GM19328 (cell line): ENCODE measurements around the gene SARNP.
"Not testable (repeated sequence)": the region's sequence is repeated elsewhere in the genome, so short reads cannot be mapped to it uniquely, and the experiment has no call there.

Experiments
- ATAC-seq: cut with Tn5 transposase; IDR thresholded peaks from one replicate; pipeline ENCODE4 v1.9.1; 2021; ENCODE audit warnings: mild to moderate bottlenecking, moderate library complexity; ENCODE audit not compliant: unreplicated experiment

SARNP gene

DNA sequence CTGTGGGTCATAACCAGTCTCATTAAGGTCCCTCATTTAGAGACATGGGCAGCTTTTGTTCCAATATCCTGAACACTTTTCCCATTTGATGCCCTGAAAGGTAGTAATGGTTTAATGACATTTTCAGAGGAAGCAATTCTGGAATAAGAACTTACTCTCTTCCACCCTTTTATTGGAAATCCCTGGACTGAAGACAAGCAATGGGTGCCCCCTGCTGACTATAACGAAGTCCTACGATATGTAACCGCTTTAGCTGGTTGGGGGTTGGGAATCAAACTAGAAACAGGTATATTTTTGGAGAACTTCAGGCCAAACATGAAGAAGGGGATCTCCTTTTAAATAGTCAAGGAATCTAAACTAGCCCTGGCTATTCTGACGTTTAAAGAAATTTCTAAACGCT, 20.5 kb downstream of the SARNP start:
- ATAC-seq = no peak

DNA sequence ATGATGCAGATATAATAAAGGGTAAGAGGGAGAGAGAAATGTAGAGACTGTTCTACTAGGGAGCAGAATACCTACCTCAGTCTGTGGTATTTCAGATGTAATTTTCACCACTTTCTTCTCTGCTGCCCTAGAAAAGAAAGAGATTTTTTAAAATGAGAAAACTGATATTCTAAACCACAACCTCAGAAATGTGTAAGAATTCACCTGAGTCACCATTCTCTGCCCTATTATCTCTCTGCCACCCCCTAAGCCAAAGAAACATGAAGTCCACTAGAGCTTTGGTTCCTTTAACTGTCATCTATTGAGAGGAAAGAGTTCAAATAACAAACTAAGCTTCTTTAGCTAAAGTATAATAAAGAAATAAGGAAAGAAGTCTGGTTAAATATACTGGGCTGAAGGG, 21.6 kb downstream of the SARNP start:
- ATAC-seq = no peak

DNA sequence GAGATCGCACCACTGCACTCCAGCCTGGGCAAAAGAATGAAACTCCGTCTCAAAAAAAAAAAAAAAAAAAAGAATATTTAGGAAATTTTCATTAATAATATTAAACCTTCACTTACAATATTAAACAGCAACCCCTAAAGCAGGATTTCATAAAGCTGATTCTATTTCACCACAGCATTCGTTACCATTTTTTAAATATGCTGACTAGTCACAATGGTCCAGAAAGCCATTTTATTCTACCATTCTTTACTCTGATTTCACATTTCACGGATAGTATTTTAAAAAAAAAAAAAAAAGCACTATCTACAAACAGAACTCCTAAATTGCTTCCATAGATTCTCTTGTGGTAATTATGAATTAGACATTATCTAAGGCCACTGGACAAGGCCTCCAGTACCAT, 27.6 kb downstream of the SARNP start:
- no peak for ATAC-seq

DNA sequence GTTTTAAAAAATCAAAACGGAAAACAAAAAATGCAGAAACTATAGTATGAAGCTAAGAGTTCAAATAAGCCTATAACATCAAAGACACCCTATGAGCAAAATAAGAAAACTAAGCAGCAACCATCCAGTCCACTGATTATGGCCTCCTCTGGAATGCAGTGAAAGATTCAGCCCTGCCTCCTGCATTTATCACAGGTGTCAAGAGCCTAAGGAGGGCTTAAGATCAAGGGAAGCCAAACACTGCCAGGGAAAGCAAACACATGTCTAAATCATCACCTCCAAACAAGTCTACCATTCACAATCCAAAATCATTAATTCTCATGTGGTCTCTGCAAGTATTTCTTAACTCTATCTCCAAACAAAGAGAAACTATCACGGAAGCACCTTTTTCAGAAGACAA, 28.4 kb downstream of the SARNP start:
- ATAC-seq = no peak

DNA sequence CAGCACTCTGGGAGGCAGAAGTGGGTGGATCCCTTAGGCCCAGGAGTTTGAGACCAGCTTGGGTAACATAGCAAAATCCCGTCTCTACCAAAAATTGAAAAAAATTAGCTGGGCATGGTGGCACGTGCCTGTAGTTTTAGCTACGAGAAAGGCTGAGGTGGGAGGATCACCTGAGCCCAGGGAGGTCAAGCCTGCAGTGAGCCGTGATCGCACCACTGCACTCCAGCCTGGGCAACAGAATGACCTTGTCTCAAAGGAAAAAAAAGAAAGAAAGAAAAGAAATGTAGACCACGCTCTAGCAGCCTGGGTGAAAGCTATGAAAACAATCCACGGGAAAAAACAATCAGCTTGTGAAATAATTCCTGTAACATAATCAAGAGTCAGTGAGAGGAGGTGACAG, 29.0 kb downstream of the SARNP start:
- ATAC-seq = no peak

DNA sequence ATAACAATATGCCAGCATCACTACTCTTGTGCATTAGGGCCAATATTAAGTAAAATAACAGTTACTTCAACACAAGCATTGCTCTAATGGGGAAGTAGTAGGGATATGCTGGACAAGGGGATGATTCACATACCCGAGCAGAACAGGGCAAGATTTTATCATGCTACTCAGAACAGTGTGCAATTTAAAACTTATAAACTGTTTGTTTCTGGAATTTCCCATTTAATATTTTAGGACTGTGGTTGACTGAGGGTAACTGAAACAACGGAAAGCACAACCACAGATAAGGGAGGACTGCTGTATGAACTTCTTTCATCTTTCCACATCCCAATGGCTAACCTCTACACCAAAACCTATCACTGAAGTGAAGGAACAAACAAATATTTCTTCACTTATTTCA, 36.8 kb downstream of the SARNP start:
- ATAC-seq = no peak

DNA sequence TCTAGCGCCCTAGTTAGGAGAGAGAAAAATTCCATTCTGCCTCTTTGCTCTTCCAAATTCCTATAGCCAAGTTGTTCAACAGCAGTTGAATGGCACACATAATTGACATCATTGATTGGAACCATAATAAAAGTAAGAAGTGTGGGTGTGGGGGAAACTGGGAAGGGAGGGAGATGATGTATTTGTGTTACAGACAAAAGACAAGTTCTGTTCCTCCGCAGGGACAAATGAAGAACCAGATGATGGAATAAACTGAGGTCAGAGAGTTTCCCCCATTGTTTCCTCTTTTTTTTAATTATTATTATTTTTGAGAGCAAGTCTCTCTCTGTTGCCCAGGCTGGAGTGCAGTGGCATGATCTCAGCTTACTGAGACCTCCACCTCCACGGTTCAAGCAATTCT, 39.7 kb downstream of the SARNP start:
- no peak for ATAC-seq

DNA sequence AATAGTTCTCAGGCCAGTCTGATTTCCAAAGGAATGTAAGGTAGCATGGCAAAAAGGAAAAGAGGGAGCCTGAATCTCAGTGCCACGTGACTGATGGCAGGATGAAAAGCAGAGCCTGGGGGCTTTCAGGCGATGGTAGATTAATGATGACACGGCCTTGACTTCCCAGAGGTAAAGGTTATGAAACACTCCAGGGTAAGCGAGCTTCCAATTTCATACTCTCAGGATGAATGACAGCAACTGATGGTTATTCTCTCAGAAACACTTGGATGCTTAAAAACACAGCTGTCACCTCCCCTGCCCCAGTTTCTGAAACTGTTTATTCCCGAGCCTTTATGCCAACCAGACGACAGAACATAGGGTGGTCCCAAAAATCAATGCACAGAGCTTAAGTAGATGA, 45.8 kb downstream of the SARNP start:
- no peak for ATAC-seq

DNA sequence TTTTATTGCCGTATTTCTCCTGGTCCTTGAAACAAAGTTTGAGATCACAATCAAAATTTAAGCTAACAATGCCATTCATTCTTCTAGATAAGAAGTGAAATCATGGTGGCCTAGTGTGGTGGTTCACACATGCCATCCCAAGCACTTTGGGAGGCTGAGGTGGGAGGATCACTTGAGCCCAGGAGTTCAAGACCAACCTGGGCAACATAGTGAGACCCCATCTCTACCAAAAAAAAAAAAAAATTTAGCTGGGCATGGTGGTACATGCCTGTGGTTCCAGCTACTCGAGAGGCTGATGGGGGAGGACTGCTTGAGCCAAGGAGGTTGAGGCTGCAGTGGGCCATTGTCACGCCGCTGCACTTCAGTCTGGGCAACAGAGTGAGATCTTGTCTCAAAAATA, 50.4 kb downstream of the SARNP start:
- ATAC-seq = no peak

DNA sequence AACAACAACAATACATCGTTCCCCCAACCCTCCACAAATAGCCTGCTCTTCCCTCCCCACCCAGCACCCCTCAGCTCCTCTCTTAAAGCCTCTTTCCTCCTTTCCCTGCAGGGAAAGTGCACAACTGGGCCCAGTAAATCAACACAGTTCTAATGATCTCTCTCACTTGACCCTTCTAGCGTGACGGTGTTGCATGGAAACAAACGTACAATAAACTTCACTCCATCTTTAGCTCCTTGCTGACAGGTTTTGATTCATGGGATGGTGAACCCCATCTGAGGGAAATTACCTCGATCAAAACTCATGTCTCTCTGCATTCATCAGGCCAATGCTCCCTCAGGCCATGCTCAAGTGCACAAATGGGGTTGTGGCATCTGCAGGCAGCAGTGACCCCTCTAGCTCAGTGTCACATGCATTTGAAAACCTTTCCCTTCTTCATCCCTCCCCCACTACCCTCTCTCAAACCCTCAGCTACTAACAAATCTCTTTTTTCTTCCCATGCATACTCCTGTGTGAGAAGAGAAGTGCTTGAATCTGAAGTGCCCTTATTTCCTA, 51.7 kb downstream of the SARNP start:
- ATAC-seq = no peak

DNA sequence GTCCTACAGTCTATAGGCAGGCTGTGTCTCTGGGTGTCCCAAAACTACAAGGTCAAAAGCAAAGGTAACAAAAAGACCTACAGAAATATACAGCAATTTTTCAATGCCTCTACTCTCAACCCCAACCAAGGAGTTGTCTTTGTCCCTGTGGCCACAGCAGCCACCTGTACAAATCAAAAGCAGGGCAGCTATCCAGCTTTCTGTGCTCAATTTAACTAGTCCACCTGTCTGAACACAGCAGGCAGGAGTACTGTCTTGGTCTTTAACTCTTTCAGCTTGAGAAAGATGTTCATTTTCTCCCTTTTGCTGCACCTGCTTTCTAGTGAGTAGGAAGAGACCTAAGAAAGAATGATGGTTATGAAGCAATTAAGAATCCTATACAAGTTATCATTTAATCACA, 54.9 kb downstream of the SARNP start:
- no peak for ATAC-seq

DNA sequence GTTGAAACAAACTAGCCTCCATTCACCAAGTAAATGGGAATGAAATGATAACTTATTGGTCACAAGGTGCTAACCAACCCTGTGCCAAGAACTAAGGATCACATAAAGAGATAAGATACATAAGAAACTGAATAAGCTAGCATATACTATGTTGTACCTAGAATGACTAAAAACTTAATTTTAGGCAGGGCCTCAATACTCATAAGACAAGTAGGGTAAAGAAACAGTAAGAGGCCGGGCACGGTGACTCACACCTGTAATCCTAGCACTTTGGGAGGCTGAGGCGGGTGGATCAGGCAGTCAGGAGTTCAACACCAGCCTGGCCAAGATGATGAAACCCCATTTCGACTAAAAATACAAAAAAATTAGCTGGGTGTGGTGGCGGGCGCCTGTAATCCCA, 56.9 kb downstream of the SARNP start:
- no peak for ATAC-seq

DNA sequence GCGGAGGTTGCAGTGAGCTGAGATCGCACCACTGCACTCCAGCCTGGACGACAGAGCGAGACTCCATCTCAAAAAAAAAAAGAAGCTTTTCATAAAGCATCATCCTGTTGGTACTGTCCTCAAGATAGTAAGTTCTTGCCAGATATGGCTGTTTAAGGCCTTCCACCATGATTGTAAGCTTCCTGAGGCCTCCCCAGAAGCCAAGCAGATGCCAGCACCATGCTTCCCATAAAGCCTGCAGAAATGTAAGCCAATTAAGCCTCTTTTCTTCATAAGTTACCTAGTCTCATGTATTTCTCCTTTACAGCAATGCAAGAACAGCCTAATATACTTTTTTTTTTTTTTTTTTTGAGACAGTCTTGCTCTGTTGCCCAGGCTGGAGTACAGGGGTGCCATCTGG, 58.9 kb downstream of the SARNP start:
- not testable (repeated sequence) for ATAC-seq

DNA sequence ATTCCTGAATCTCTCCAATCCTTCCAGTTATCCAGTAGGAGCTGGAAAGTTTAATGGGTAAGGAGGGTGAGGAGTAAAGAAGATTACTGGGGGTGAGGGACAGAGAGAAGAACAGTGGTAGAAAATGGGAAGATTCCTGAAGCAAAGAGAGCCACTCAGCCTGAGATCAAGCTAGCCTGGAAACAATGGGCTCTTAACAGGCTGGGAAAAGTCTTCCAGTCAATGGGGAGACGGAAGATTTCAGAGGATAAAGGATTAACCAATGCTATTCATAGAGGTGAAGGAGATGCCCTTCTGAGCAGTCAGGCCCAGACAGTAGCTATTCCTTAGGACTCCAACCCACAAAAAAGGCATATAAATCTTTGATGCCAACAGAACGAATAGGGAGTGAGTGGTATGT, 59.8 kb downstream of the SARNP start:
- no peak for ATAC-seq

DNA sequence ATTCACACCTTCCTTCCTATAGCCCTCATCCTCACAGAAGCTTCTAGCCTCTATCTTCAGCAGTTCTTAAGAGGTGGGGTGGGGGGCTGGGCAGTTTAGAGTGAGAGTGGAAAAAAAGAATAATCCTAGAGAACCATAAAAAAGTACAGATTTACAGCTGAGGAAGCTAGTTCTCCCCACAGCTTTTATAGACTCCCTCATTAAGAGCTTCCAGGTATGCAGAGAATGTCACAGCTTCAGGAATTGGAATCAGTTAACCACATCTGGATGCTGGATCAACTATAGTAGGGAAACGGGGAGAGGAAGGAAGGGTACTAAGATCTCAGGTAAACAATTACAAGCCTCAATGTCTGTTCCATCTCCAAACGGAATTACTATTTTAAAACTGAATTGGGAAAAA, 62.3 kb downstream of the SARNP start:
- no peak for ATAC-seq

DNA sequence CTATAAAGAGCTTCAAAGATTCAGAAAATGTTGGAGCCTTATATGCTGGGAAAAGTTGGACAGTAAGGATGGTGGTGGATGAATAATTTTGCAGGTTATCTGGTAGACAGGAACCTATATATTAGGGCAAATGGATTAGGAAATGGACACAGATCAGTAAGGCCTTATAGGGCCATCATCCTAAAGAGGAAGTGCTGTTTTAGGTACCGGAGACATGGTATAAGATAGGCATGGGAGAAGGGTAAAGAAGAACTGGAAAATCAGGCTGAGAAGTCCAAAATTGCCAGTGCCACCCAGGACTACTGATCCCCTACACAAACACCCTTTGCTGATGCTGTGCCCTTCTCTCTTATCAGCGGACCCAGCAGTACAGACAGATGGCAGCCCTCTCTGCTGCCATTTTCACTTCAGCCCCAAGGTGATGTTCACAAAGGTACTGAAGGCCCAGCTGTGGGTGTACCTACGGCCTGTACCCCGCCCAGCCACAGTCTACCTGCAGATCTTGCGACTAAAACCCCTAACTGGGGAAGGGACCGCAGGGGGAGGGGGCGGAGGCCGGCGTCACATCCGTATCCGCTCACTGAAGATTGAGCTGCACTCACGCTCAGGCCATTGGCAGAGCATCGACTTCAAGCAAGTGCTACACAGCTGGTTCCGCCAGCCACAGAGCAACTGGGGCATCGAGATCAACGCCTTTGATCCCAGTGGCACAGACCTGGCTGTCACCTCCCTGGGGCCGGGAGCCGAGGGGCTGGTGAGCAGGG, 69.1 kb downstream of the SARNP start:
- no peak for ATAC-seq

DNA sequence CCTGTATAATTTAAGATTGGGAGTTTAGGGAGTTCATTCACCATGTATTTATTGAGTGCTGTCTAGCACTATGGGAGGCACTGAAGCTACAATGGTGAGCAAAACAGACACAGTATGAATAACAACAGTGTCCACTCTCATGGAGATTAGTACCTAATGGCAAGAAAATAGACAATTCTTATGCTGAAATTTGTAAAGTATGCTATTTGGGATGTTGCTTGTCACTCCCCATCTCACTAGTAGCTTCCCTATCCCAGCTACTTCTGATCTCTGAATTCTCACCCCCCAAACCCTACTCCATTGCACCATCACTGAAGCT, 70.7 kb downstream of the SARNP start:
- no peak for ATAC-seq

DNA sequence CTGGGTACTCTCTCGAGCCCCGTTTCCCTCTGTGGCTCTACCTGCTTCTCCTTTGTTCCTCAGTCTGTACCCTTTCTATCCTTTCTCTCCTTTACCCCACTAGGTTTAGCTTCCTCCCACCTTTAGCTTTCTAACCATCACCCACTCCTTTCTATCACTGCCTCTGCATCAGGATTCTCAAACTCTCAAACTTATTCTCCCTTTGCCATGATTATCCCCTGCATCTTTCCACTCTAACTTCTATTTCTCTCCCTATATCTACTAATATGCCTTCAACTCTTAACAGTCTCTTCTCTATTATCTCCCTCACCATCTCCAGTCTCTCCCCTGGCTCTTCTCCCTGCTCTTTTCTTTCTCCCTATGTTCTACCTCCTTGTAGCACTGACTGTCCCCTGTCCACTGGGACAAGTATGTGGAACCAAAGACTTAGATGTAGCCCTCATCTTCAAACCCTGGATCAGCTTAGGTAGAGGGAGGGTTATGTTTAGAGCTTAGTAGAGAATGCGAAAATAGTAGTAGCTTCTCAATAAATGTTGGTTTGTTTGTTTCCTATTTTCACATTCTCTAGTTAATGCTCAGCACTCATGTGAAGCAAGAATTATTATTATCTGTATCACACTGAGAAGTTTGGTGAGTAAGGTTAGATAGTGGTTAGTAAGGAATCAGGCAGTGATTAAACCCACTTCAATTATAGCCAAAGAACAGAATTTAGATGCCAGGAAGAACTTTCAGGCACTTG, 71.2 kb downstream of the SARNP start:
- no peak for ATAC-seq

DNA sequence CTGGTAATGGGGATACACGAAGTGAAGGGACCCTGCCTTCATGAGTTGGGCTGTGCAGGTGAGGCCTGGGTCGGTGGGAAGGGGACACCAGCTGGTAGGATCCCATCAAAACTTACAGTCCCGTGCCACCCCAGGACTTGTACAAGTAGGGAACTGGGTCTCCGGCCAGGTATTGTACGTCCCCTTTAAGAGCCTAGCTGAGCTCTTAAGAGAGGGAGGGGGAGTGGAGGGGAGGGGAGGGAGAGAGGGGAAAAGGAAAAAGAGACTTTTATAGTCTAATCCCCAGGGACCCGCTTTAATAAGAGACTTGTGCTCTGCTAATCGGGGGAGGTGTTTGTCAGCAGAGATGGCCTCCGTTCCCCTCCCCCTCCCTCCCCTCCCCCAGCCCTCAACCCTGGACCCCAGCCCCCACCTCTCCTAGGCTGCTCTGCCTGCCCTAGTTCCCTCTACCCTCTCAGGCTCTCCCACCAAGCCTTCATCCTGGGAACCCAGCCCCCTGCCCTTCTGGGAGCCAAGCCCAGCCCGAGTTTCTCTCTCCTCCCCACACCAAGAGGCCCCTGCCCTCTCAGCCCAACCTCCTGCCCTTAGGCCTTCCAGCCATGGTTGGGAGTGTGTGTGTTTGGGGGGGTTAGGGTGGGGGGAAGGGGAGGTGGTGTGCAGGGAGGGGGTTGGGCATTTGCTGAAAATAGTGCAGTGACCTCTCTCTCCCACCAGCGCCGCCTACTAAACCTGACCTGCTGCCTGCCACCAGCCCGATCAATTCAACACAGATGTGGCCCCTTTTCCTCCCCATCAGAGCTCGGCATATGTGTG, 72.0 kb downstream of the SARNP start:
- ATAC-seq = no peak

DNA sequence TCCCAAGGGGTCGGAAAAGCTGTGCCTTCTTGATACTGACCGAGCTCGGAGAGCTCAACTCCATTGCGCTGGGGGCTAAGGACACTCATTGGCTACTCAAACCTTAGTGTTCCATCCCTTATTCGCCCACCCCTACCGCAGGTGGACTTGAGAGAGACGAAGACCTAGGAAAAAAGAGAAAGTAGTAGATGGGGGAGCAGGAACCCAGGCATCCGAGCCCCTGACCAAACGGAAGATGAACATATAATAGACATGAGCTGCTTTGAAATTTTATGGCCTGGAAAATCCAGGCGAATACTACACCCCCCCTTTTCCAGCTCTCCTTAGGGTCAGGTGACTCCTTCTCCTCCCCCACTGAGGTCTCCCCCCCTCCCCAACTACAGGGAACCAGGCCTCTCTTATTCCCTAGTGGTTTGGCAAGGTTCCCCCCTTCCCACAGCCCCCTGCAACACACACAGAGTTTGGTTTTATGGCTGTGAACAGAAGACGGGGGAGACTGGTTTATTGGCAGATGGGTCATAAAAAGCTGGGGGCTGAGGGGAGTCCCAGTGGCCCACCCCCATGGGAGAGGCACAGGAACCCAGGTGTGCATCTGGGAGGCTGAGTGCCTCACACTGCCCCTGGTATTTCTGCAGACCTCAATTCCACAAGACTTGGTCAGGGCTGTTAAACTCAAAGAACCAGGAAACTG, 73.0 kb downstream of the SARNP start:
- no peak for ATAC-seq
